ENCODE measurements around the gene NELFB.

NELFB gene

GRCh38 chr9:137254624-137255447, at the start of gene NELFB:
TSS of gene NELFB (plus strand) at chr9:137255327.
- Histone ChIP-seq H3K27me3 (replicated peaks; ENCODE audit: control insufficient read depth, insufficient read depth, low read length) (no peaks in the 10 kb centered on the region), H3K4me3 (replicated peaks; ENCODE audit: low read depth, low read length) (peak within 1 kb of the TSS; percentile 94), H3K36me3 (ENCODE audit: control insufficient read depth, insufficient read depth, low read length) (peaks cover 3% of the 10 kb centered on the region)
- no peak for TF ChIP-seq CTCF (IDR thresholded peaks at IDR 0.05; ENCODE audit: insufficient read depth, low read length, poor library complexity, severe bottlenecking)
- peak; percentile 93 for DNase-seq (ENCODE audit: extremely low read depth, insufficient read length)

DNA sequence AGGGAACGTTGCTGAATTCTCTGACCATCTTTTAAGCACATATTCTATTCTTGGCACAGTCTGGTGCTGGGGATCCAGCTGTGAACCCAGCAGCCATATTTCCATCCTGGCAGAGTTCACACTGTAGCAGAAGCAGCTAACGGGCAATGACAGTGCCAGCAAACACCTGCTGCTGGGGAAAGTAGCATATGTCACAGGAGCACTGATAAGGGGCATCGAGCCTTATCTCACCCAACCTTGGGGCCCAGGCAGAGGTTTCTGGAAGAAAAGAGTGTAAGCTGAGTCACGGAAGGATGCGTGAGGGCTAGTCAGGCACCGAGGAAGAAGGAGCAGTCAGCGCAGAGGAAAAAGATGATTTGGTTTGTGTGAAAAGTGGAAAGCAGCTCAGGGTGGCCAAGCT, 48.5 kb upstream of the NELFB start:
- H3K27me3 ChIP-seq (replicated peaks; ENCODE audit: control insufficient read depth, insufficient read depth, low read length) = no peaks in the 10 kb centered on the region
- peak overlapping the region; percentile 91 for H3K4me3 ChIP-seq (replicated peaks; ENCODE audit: low read depth, low read length)
- no peak for DNase-seq (ENCODE audit: extremely low read depth, insufficient read length)
- H3K36me3 ChIP-seq (ENCODE audit: control insufficient read depth, insufficient read depth, low read length) = peaks cover 7% of the 10 kb centered on the region
- TF ChIP-seq CTCF (IDR thresholded peaks at IDR 0.05; ENCODE audit: insufficient read depth, low read length, poor library complexity, severe bottlenecking) = no peak

- no peak overlapping the region for H3K4me3 ChIP-seq (replicated peaks; ENCODE audit: low read depth, low read length)
- no peak for TF ChIP-seq CTCF (IDR thresholded peaks at IDR 0.05; ENCODE audit: insufficient read depth, low read length, poor library complexity, severe bottlenecking)
- H3K36me3 ChIP-seq (ENCODE audit: control insufficient read depth, insufficient read depth, low read length) = peaks cover 15% of the 10 kb centered on the region
- H3K27me3 ChIP-seq (replicated peaks; ENCODE audit: control insufficient read depth, insufficient read depth, low read length) = no peaks in the 10 kb centered on the region
- no peak for DNase-seq (ENCODE audit: extremely low read depth, insufficient read length)
Measured at GRCh38 chr9:137211532-137211931, 43.6 kb upstream of the NELFB start.

- no peak for DNase-seq (ENCODE audit: extremely low read depth, insufficient read length)
- TF ChIP-seq CTCF (IDR thresholded peaks at IDR 0.05; ENCODE audit: insufficient read depth, low read length, poor library complexity, severe bottlenecking) = no peak
- Histone ChIP-seq H3K27me3 (replicated peaks; ENCODE audit: control insufficient read depth, insufficient read depth, low read length) (no peaks in the 10 kb centered on the region), H3K36me3 (ENCODE audit: control insufficient read depth, insufficient read depth, low read length) (peaks cover 15% of the 10 kb centered on the region), H3K4me3 (replicated peaks; ENCODE audit: low read depth, low read length) (no peak overlapping the region)
Measured at GRCh38 chr9:137212520-137212919, 42.6 kb upstream of the NELFB start.

DNA sequence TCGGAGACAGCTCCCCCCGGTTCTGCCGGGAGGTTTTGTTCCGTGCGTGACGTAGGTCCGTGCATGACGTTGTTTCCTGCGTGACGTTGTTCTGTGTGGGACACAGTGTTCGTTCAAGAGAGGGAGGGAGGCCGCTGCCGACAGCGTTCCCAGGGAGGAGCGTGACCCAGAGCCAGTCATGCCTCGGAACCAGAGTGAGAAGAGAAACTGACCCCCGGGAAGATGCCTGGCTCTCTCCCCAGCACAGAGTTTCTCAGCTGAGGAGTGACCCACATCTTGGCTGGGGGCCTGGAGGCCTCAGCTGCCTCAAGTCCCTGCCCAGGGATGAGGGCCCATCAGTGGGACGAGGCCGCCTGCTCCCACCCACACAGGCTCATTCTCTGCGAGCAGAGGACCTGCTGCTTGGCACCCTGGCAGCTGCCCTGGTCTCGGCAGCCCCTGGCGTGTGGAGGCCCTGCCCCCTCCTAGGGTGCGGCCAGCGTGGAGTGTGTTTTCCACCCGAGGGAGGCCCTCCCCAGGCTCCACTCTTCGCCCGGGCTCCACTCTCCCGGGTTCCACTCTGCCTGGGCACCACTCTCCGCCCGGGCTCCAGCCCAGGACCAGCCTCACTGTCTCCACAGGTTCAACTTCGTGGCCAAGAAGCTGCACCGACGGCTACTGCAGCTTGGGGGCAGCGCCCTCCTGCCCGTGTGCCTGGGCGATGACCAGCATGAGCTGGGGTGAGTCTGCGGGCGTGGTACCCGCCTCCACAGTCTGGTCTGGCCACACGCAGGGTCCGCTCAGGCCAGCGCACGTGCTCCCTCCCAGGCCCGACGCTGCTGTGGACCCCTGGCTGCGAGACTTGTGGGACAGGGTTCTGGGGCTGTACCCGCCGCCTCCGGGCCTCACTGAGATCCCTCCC, 41.7 kb upstream of the NELFB start:
- no peak overlapping the region for H3K4me3 ChIP-seq (replicated peaks; ENCODE audit: low read depth, low read length)
- H3K27me3 ChIP-seq (replicated peaks; ENCODE audit: control insufficient read depth, insufficient read depth, low read length) = no peaks in the 10 kb centered on the region
- DNase-seq (ENCODE audit: extremely low read depth, insufficient read length) = no peak
- peaks cover 15% of the 10 kb centered on the region for H3K36me3 ChIP-seq (ENCODE audit: control insufficient read depth, insufficient read depth, low read length)
- peak; percentile 5 for TF ChIP-seq CTCF (IDR thresholded peaks at IDR 0.05; ENCODE audit: insufficient read depth, low read length, poor library complexity, severe bottlenecking)
